ENCODE results near the gene PNCK.
"Not testable (repeated sequence)": the region's sequence is repeated elsewhere in the genome, so short reads cannot be mapped to it uniquely, and the experiment has no call there.

DNA sequence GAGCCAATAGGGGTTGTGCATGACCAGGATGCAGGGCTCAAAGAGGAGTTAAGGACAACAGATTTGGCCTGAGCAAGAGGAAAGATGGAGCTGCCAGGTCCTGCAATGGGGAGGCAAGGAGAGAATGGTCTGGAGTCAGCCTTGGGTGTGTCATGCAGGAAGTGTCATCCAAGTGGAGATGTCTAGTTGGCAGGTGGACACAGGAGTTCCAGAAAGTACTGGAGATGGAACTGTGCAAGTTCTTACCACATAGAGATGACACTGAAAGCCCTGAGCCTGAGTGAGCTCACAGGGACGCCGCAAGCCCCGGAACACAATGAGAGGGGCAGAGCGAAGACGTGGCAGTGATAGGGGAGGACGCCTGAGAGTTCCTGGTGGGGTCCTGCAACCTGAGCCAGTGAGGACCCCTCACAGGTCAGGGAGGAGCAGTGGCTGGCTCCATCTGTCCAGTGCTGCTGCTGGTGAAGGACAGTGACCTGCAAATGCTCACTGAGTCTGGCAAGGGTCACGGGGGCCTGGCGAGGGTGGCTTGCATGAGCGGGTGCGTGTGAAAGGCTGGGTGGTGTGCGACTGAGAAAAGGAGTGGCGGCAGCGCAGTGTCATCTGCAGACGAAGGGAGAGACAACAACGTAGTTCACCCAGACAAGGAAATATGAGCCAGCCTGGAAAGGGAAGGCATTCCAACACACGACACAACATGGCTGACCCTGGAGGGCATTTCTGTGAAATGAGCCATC, 23.5 kb upstream of the PNCK start:
- TF ChIP-seq YY1 (IDR thresholded peaks at IDR 0.05; ENCODE audit: insufficient read depth, insufficient read length); ZNF274 (IDR thresholded peaks at IDR 0.05; ENCODE audit: low read depth, low read length): not testable (repeated sequence)

Measured in NT2/D1 (cell line).